Astrocyte (in vitro differentiated cells and primary cell): ENCODE results near the gene RHBDD2. TPM values are rescaled to one million over a fixed set of nuclear protein-coding genes. Genes with fewer than 3 reads are reported as not detected.

Experiments used
- DNase-seq: peaks from one replicate; pipeline ENCODE4 v3.0.0-alpha.2; 2010; ENCODE audit warnings: low read depth
- FAIRE-seq: peaks from 2 replicates; lab custom pipeline; 2011; peaks lifted over from hg19 to GRCh38; lab: Jason Lieb, UNC
- H2AFZ ChIP-seq: 2 replicates; pipeline ENCODE4 v1.6.0; 2012; ENCODE audit warnings: low read depth, low read length, inconsistent platforms
- H3K27ac ChIP-seq: 2 replicates; pipeline ENCODE4 v1.5.1; 2011; ENCODE audit warnings: low read depth, low read length, inconsistent platforms
- H3K27me3 ChIP-seq: 2 replicates; pipeline ENCODE4 v1.6.0; 2011; ENCODE audit warnings: low read length, inconsistent platforms; ENCODE audit not compliant: insufficient read depth
- H3K36me3 ChIP-seq: 2 replicates; pipeline ENCODE4 v1.5.1; 2011; ENCODE audit warnings: low read length, inconsistent platforms; ENCODE audit not compliant: insufficient read depth
- H3K4me1 ChIP-seq: 2 replicates; pipeline ENCODE4 v1.5.1; 2011; ENCODE audit warnings: low read length, inconsistent platforms; ENCODE audit not compliant: insufficient read depth
- H3K4me2 ChIP-seq: 2 replicates; pipeline ENCODE4 v1.6.0; 2012; ENCODE audit warnings: low read length, inconsistent platforms
- H3K4me3 ChIP-seq: 2 replicates; pipeline ENCODE4 v1.5.1; 2011; ENCODE audit warnings: low read depth, mild to moderate bottlenecking, low read length, inconsistent platforms; ENCODE audit not compliant: insufficient read depth
- H3K79me2 ChIP-seq: 2 replicates; pipeline ENCODE4 v1.6.0; 2012; ENCODE audit warnings: mild to moderate bottlenecking, low read length, inconsistent platforms; ENCODE audit not compliant: insufficient read depth
- H3K9ac ChIP-seq: 2 replicates; pipeline ENCODE4 v1.6.0; 2012; ENCODE audit warnings: mild to moderate bottlenecking, low read length, inconsistent platforms
- H3K9me3 ChIP-seq: 2 replicates; pipeline ENCODE4 v1.5.1; 2012; ENCODE audit warnings: low read depth, mild to moderate bottlenecking, low read length, inconsistent platforms; ENCODE audit not compliant: insufficient read depth
- H4K20me1 ChIP-seq: 2 replicates; pipeline ENCODE4 v1.6.0; 2012; ENCODE audit warnings: low read length, inconsistent platforms; ENCODE audit not compliant: insufficient read depth
- H3K27ac Mint-ChIP-seq: one replicate; pipeline ENCODE4 v1.8.0; 2021; ENCODE audit warnings: mild to moderate bottlenecking, mixed read lengths; ENCODE audit not compliant: unreplicated experiment
- H3K27me3 Mint-ChIP-seq: one replicate; pipeline ENCODE4 v1.8.0; 2021; ENCODE audit warnings: low read depth, mixed read lengths; ENCODE audit not compliant: unreplicated experiment
- H3K36me3 Mint-ChIP-seq: one replicate; pipeline ENCODE4 v1.8.0; 2021; ENCODE audit warnings: low read depth, mixed read lengths; ENCODE audit not compliant: unreplicated experiment
- H3K4me1 Mint-ChIP-seq: one replicate; pipeline ENCODE4 v1.8.0; 2021; ENCODE audit warnings: low read depth, mixed read lengths; ENCODE audit not compliant: unreplicated experiment
- H3K4me3 Mint-ChIP-seq: one replicate; pipeline ENCODE4 v1.8.0; 2021; ENCODE audit warnings: mild to moderate bottlenecking, moderate library complexity, mixed read lengths; ENCODE audit not compliant: unreplicated experiment
- H3K9me3 Mint-ChIP-seq: one replicate; pipeline ENCODE4 v1.8.0; 2021; ENCODE audit warnings: mild to moderate bottlenecking, mixed read lengths; ENCODE audit not compliant: unreplicated experiment
- EZH2 ChIP-seq: IDR thresholded peaks from 2 replicates; pipeline ENCODE4 v1.6.1; 2012; ENCODE audit warnings: mild to moderate bottlenecking, low read length, inconsistent platforms; ENCODE audit not compliant: insufficient read depth
- total RNA-seq: library from RNA; stranded (reverse); gene quantifications from 2 replicates; pipeline ENCODE4 v1.2.1, GENCODE V29; 2021
- TF ChIP-seq, protein P1 (sequence below): IDR thresholded peaks from 2 replicates; pipeline ENCODE4 v1.5.1; 2011; ENCODE audit warnings: low read depth, mild to moderate bottlenecking, inconsistent platforms, low read length, moderate library complexity; ENCODE audit not compliant: insufficient read depth

RHBDD2 gene
- total RNA-seq, 1 donor from 2014 or later, result 55.0 TPM

DNA sequence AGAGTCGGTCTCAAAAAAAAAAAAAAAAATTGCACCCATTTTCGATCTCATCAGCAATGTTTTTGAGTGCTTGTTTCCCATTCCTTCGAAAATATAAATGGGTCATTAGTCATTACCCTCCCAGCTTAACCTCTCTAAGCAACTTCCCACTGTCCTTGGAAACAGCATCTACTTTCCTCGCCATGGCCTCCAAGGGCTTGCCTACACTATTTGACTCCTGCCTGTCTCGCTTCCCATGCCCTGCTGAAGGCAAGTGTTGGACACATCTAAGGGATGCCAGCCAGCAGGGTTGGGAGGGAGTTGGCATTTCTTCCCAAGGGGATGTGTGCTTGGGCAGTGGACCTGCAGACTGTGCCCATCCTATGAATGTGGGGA, 12.7 kb upstream of the RHBDD2 start:
- Histone ChIP-seq H3K9ac (no peak overlapping the region), H3K4me2 (peak overlapping the region; percentile 32), H3K27ac (no peak overlapping the region), H3K4me3 (no peak overlapping the region), H4K20me1 (no peaks in the 10 kb centered on the region), H3K27me3 (no peaks in the 10 kb centered on the region), H3K79me2 (no peaks in the 10 kb centered on the region), H3K36me3 (no peaks in the 10 kb centered on the region), H3K9me3 (no peaks in the 10 kb centered on the region), H2AFZ (peak overlapping the region; percentile 39), H3K4me1 (peaks cover 9% of the 10 kb centered on the region)
- no peak for TF ChIP-seq EZH2
- TF ChIP-seq, protein P1, sequence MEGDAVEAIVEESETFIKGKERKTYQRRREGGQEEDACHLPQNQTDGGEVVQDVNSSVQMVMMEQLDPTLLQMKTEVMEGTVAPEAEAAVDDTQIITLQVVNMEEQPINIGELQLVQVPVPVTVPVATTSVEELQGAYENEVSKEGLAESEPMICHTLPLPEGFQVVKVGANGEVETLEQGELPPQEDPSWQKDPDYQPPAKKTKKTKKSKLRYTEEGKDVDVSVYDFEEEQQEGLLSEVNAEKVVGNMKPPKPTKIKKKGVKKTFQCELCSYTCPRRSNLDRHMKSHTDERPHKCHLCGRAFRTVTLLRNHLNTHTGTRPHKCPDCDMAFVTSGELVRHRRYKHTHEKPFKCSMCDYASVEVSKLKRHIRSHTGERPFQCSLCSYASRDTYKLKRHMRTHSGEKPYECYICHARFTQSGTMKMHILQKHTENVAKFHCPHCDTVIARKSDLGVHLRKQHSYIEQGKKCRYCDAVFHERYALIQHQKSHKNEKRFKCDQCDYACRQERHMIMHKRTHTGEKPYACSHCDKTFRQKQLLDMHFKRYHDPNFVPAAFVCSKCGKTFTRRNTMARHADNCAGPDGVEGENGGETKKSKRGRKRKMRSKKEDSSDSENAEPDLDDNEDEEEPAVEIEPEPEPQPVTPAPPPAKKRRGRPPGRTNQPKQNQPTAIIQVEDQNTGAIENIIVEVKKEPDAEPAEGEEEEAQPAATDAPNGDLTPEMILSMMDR, result no peak
- Mint-ChIP-seq H3K4me1 (peaks cover 9% of the 10 kb centered on the region), H3K27ac (peak overlapping the region; percentile 3), H3K27me3 (peaks cover 3% of the 10 kb centered on the region), H3K9me3 (no peaks in the 10 kb centered on the region), H3K4me3 (no peak overlapping the region), H3K36me3 (no peaks in the 10 kb centered on the region)
- no peak for FAIRE-seq
- DNase-seq, result no peak

DNA sequence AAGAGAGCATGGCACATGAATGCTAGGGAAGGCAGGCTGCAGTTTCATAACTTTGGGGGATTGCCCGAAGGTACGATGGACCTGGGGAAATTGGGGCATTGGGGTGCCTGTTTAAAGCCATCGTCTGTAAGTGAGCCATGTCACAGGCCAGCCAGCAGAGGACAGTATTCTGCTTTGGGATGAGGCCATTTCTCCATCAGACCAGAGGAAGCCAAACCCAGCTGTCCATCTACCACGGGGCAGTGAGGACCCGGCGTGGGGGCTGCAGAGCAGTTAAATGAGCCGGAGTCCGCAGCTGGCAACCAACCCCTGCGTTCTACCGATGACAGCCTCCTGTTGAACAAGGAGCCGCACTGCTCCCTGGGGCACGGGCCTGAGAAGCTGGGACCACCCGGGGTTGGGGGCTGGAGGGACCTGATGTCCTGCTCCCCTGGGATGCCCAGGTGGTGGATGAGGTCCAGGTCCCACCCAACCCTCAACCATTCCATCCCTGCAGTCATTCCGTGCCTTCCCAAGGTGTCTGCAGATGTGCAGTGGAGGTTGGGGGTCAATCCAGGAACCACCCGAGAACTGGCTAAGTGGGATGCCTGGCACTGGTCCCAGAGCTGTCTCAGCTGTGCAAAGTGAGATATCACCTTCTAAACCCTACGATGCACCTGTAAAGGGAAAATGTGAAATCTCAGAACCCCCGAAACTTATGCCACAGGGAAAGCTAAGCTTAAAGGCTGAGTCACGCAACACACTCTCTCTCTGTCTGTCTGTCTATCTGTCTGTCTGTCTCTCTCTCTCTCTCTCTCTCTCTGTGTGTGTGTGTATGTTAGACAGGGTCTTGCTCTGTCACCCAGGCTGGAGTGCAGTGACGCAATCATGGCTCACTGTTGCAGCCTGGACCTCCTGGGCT, 12.1 kb upstream of the RHBDD2 start:
- Histone ChIP-seq H2AFZ (peak overlapping the region; percentile 39), H3K9me3 (no peaks in the 10 kb centered on the region), H3K27ac (no peak overlapping the region), H4K20me1 (no peaks in the 10 kb centered on the region), H3K4me3 (no peak overlapping the region), H3K27me3 (no peaks in the 10 kb centered on the region), H3K36me3 (no peaks in the 10 kb centered on the region), H3K4me2 (peak overlapping the region; percentile 52), H3K79me2 (no peaks in the 10 kb centered on the region), H3K9ac (no peak overlapping the region), H3K4me1 (peaks cover 9% of the 10 kb centered on the region)
- Mint-ChIP-seq H3K27ac (peak overlapping the region; percentile 59), H3K27me3 (peaks cover 3% of the 10 kb centered on the region), H3K4me1 (peaks cover 9% of the 10 kb centered on the region), H3K9me3 (no peaks in the 10 kb centered on the region), H3K4me3 (no peak overlapping the region), H3K36me3 (no peaks in the 10 kb centered on the region)
- TF ChIP-seq, protein P1, result peak; percentile 76
- TF ChIP-seq EZH2, result no peak
- FAIRE-seq (no peak), DNase-seq (no peak)

DNA sequence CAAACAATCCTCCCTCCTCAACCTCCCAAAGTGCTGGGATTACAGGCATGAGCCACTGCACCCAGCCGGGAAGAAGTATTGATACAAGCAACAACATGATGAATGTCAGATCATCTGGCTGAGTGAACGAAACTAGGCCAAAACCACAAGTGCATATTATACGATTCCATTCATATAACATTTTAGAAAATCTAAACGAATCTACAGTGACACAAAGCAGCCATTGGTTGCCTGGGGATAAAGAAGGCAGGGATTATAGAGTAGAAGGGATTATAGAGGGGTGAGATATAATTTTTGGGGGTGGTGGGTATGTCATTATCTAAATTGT, 11.5 kb upstream of the RHBDD2 start:
- Histone ChIP-seq H3K4me1 (peaks cover 14% of the 10 kb centered on the region), H4K20me1 (no peaks in the 10 kb centered on the region), H3K27ac (no peak overlapping the region), H3K9ac (no peak overlapping the region), H2AFZ (no peak overlapping the region), H3K27me3 (no peaks in the 10 kb centered on the region), H3K36me3 (no peaks in the 10 kb centered on the region), H3K9me3 (no peaks in the 10 kb centered on the region), H3K4me3 (no peak overlapping the region), H3K4me2 (peak overlapping the region; percentile 10), H3K79me2 (no peaks in the 10 kb centered on the region)
- H3K36me3 Mint-ChIP-seq, result no peaks in the 10 kb centered on the region
- no peaks in the 10 kb centered on the region for H3K9me3 Mint-ChIP-seq
- H3K4me1 Mint-ChIP-seq, result peaks cover 13% of the 10 kb centered on the region
- DNase-seq, result peak; percentile 46
- peak overlapping the region; percentile 59 for H3K27ac Mint-ChIP-seq
- no peaks in the 10 kb centered on the region for H3K27me3 Mint-ChIP-seq
- TF ChIP-seq, protein P1, result no peak
- TF ChIP-seq EZH2, result no peak
- FAIRE-seq, result no peak
- no peak overlapping the region for H3K4me3 Mint-ChIP-seq
